NCI-H748 treated with DMSO at 0.1 percent for 48 hours (cell line): Measurements from ENCODE around the gene IL13RA2.

Source experiments
- DNase-seq: peaks from one replicate; lab custom pipeline; 2025; lab: John Stamatoyannopoulos, UW

The IL13RA2 gene

GRCh38 chrX:114985967-114986592, 31.3 kb downstream of the IL13RA2 start:
- DNase-seq, result no peak

DNA sequence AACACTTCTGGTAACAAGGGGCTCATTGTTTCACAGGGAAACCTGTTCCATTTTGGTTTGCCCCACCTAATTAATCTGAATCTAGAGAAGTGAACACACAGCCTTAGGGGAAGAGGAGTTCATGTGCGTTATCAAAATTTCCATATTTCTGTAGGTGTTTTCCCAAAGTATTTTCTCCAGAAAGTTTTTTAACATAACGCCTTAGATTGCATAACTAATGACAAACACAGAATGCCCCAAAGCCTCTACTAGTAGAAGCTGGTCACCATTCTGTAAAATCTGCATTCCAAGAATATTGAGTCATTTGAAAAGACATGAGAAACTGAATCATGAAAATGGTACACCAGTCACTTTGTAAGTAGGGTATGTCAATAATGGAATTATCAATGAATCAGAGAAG, 41.1 kb downstream of the IL13RA2 start:
- no peak for DNase-seq

- no peak for DNase-seq
Observed at GRCh38 chrX:114973013-114973412, 44.4 kb downstream of the IL13RA2 start.

- DNase-seq, result no peak
Observed at GRCh38 chrX:114970806-114971205, 46.6 kb downstream of the IL13RA2 start.

DNA sequence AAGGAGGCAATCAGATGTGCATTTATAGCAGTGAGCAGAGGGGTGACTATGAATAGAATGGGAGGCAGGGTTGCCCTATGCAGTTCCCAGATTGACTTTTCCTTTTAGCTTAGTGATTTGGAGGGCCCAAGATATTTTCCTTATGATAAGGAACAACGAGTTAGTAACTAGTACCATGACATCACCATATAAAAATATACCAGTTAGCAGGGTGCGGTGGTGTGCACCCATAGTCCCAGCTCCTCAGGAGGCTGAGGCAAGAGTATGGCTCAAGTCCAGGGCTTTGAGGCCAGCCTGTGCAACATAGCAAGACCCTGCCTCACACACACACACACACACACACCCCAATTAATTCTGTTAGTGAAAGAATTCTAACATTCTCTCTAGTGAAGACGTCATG, 53.0 kb downstream of the IL13RA2 start:
- DNase-seq, result no peak

DNA sequence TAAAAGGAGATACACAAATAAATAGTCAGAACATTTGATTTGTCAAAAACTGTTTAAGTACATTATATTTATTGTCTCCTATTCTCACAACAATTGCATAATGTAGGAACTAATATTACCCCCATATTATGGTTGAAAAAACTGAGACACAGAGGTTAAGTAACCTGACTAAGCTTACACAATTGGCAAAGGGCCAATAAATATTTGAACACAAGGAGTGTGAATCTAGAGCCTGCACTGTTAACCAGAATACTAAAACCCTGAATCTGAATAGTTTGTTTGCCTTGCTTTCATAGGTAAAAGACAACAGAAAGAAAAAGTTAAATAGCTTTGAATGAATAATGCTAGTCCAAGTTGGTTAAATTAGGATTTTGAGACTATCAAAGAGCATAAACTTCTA, 55.2 kb downstream of the IL13RA2 start:
- no peak for DNase-seq

- DNase-seq, result no peak
Observed at GRCh38 chrX:114959729-114960128, 57.7 kb downstream of the IL13RA2 start.
